ENCODE data around the gene RNF208. TPM values are rescaled to one million over a fixed set of nuclear protein-coding genes. Genes with fewer than 3 reads are reported as not detected.

The RNF208 gene
- total RNA-seq, 1 experiment from 2014 or later, result 0.39 TPM

DNA sequence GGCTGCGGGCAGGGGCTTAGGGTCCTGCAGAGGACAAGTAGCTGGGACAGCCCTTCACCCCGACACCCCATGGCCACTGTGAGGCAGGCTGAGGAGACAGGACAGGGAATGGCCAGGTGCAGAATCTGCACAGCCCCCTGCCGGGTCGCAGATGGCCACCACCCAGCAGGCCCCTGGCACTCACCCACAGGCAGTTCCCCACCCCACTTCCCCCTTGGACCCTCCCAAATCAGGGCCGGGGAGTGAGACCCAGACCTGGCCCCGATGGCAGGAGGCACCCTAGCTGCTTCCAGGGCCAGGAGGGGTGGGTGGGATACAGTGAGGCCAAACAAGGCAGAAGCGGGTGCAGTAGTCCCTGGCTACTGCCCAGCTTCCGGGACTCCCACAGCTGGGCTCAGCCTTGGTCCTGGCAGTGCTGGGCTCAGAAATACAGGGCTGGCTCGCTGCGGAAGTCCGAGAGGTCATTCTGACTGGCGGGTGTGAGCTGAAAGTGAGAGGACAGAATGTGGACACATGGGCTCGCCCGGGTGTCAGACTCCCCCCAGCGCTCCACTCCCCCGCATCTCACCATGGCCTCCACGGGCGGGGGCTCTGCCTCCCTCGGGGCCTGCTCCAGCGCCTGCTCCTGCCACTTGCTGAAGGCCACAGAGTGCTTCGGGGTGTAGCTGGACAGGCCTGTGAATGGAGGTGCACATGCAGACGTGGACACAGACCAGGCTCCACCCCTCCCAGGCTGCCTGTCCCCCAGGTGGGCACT, 30.2 kb downstream of the RNF208 start:
- no peak for DNase-seq (ENCODE audit: low read depth)

DNA sequence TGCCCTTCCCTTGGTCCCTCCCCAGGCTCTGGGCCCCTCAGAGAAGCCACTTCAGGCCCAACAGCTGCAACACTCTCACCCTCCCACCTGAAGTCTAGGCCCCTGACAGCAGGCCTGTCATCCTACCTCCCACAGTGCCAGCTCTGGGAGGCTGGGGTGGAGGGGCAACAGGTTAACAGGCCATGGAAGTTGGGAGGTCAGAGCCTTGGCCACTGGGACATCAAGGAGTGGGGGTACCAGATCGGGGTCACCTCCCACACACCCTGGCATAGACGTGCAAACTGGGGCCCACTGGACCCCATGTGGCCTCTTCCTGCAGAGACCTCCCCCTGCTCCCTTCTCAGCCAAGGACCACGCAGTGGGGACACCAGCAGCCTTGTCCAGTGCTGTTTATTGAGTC, 30.8 kb downstream of the RNF208 start:
- DNase-seq (ENCODE audit: low read depth), result no peak

DNA sequence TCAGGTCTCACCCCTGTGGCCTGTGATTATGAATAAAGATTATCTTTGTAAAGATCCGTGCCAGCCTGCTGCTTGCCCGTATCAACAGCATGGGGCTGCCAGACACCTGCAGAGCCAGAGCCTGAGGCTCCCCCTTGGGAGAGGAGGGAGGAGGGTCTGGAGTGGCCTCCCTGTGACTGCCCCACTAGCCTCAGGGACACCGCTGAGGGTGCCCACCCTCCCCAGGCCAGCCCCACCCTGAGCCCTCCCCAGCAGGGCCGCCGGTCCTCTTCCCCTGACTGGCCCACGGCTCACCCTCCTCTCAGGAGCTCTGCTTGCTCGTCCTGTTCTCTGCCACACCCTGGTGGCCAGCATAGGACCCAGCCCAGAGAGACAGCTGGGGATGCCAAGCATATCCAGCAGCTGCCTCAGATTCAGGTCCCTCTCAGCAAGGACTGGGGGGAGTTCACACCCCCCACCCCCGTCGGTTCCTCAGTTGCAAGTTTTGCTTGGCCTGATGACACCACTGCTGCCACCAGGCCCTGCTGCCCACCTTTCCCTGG, 31.7 kb downstream of the RNF208 start:
- DNase-seq (ENCODE audit: low read depth), result no peak

DNA sequence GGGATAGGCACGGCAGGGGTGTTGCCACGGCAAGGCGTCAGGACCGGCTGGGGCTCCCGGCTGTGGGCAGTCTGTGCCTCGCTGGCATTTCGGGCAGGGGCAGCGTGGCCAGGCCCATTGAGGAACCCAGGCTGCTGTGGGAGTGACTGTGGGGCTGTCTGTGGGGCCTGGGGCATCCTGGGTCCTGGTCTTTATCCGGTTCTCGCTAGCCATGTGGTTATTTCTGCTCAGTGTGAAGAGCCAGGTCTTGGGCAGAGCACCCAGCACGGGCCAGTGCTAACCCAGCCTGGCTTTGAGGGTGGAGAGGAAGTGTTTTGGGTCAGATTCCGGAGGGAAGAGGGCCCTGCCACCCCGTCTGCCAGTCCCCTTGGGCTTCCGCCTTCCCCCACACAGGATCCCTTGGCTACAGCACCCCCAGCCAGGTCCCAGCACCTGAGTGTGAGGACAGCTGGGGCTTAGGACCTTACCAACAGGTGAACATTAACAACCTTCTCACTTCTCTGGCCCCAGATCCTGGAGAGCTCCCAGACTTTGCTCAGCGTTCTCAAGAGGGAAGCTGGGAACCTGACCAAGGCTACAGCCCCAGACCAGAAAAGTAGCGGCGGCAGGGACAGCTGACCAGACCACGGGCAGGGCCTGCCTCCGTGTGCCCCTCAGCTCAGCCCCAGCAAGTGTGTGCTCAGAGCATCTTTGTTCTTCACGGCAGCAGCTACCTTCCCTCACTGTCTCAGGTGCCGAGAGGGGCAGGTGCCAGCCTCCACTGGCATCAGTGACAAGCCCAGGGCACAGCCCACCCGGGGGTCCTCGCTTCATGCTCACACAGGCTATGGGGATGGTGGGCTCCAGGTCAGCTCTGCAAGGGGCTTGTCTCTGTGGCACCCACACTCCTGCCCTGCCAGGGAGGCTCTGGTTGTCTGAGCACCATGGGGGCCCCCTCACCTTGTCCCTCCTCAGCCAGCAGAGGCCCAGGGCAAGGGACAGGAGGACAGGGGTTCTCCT, 32.4 kb downstream of the RNF208 start:
- DNase-seq (ENCODE audit: low read depth), result no peak

DNA sequence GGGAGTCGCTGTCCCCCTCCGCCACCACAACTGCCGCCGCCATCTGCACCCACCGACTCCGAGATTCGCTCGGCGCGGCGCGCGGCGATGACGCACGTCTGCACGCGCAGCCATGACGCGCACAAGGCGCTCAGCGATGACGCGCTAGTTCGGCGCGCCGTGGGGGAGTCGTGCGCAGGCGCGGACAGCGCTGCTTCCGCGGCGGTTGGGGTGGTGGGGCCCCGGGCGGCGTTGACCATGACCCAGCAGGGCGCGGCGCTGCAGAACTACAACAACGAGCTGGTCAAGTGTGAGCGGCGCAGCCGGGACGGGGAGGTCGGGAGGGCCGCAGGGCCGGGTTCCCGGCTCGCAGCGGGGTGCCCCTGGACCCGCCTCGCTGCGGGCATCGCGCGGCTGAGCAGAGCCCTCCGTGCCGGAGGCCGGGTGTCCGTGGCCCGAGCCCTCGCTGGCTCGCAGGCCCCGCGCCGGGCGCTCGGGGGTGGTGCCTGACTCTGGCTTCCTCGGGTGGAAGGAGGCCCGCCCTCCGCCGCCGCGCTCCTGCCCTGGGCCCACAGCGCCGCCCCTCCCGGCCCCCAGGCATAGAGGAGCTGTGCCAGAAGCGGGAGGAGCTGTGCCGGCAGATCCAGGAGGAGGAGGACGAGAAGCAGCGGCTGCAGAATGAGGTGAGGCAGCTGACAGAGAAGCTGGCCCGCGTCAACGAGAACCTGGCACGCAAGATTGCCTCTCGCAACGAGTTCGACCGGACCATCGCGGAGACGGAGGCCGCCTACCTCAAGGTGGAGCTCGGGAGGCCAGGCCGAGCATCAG, 33.3 kb downstream of the RNF208 start, which contains the start of the genes ANAPC2 and SSNA1:
ANAPC2 (minus strand) TSS at position 71 of the 807 bp plus-strand sequence; CDS start at position 43, 28 bp downstream.
SSNA1 (plus strand) TSS at position 187 of the 807 bp plus-strand sequence; CDS start at position 238, 51 bp downstream.
- peak; percentile 91 for DNase-seq (ENCODE audit: low read depth)

DNA sequence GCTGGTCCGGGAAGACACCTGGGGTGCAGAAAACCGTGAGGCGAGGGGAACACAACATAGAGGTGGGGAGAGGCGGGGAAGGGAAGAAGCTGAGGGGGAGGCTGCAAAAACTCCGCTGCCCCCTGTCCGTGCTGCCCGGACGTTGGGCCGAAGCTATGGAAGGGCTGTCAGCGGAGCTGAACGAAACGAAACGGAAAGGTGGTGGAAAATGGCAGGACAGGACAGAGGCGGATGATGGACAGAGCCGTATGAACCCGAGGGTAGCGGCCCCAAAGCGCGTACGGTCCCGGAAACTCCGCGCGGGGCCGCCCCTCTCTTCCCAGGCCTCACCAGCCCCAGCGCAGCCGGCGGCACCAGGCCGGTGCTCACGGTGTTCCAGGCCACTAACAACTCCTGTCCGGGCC, 34.0 kb downstream of the RNF208 start:
- DNase-seq (ENCODE audit: low read depth), result no peak

DNA sequence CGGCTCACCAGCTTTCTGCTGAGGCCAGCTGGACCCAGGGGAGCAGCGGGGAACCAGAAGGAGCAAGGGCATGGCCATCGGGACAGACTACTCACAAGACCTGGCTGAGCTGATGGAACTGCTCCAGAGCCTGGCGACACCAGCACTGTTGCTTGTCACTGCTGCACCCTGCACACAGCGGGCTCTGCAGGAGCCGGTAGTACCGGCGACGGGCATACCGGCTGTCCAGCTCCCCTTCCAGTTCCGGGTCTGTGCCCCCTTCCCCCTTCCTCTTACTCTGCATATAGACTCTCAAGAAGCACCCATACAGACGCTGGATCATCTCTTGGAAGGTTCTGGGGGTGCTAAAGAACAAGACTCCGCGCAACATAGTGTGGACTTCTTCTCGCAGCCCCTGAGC, 34.7 kb downstream of the RNF208 start:
- DNase-seq (ENCODE audit: low read depth), result no peak

DNA sequence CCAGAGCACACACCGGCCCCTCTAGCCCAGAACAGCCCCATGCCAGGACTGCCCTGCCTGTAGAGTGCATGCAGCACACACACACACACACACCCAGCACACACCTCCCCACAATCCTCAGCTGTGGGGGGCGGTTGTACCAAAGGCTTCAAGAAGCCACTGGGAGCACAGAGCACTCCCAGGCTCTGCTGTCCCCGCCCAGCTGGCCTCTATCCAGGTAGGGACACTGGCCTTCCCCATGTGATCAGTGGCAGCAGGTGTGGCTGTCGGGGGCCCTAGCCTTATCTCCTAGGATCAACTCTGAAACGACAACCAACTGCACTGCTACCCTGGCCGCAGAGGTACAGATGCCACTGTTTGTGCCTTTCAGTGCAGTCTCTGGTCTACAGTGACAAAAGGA, 35.7 kb downstream of the RNF208 start:
- DNase-seq (ENCODE audit: low read depth), result no peak

DNA sequence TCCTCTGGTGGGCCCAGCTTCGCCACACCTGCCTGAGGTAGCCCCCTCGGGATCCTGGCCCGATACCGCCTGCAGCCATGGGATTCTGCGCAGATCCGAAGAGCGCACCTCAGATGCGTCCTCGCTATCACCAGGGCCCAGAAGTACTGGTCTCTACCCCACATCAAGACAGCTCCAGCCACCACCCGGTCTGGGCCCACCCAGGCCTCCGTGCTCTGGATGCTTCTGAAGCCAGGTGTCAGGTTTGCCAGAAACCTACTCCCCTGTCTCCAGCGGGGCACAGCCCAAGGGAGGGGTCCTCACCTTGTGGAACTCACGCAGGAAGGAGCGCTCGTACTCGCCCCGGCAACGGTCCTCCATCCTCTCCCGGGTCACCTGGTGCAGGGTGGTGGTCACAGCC, 36.1 kb downstream of the RNF208 start:
- no peak for DNase-seq (ENCODE audit: low read depth)

DNA sequence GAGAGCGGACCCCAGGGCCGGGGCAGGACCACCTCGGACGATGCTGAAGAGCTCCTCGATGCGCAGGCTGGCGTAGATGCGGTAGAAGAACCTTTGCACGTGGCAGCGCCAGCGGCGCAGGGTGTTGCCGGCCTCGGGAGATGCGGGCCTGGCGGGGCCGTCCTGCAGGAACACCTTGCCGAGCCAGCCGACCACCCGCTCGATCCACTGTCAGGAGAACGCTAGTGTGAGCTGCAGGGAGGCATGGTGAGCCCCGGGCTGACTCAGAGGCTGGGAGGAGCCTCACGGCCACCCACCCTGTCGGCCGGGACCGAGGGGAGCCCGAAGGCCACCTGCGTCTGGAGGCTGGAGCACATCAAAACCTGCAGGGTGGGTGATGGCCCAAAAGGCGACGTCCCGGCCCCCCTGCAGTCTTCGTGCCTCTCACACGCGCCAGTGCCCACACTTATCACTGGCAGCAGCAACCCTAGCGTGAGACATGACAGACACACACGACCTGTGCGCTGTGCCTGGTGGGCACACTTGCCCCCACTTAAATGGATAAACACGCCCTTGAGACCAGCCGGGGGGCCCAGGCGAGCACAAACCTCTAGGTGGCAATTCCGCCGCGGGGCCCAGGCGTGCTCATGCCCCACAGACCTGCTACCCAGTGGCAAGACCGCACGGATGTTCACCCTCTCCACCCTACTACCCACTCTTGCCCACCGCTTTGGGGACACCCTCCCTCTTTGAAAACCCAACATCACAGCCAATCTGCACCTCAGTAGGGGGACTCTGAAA, 37.0 kb downstream of the RNF208 start:
- DNase-seq (ENCODE audit: low read depth), result no peak

DNA sequence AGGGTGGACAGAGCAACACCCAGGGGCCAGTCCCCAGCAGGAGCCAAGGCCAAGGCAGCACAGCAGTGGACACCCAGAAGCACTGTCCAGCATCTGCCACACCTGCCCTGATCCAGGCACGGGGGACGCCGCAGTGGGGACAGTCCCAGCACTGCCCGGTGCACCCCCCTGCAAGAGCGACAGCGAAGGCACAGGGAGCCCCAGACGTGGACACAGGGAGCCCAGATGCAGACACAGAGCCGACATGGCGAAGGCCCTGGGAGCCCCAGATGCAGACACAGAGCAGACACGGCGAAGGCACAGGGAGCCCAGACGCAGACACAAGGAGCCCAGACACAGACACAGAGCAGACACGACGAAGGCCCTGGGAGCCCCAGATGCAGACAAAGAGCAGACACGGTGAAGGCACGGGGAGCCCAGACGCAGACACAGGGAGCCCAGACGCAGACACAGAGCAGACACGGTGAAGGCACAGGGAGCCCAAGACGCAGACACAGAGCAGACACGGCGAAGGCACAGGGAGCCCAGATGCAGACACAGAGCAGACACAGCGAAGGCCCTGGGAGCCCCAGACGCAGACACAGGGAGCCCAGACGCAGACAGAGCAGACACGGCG, 38.0 kb downstream of the RNF208 start:
- DNase-seq (ENCODE audit: low read depth), result no peak

DNA sequence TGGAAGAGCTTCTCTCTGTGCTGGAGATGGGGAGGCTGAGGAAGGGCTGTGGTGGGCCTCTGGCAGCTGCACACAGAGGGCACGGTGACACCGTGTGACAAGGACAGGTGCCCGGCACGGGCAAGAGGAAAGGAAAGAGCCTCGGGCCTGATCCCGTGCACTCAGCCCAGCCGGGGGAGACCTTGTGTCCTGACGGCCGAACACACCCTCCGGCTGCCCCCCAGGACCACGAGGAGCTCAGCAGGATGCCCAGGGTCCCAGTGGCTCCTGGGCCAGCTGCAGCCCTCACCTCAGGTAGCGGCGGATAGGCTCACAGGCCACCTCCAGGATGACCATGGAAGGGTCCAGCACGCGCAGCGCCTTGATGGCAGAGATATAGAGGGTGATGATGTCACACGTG, 39.2 kb downstream of the RNF208 start:
- DNase-seq (ENCODE audit: low read depth), result no peak

DNA sequence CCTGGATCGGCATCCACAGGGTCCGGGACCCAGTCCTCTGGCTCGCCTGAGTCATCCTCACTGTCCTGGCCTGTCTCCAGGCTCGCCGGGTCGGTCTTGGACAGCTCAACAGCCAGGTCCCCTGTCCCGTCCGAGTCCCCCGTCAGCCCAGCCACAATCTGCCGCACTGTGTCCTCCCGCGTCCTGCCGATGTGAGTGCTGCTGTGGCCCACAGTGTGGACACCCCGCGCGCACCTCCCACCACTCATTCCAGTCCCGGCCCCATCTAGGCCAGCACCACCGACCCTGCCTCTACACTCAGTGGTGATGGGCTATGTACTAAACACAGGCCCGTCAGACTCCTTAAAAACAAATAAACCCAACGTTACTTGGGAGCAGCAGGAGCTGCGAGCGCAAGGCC, 40.4 kb downstream of the RNF208 start:
- no peak for DNase-seq (ENCODE audit: low read depth)

DNA sequence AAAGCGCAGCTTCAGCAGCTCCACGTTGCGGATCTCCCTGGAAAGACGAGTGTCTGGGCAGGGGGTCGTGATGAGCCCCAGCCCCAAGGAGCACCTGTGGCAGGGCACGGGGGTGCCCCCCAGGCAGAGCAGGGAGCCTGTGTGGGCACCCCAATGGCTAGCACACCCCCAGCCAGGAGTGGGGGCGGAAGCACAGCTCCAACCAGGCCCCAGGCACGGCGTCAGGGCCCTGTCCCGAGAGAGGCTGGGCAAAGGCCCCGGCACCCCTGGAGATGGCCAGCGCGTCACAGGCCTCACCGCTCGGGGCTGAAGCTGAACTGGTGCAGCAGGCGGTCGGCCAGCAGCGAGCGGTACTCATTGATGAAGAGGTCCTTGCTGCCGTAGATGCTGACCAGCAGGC, 41.5 kb downstream of the RNF208 start:
- DNase-seq (ENCODE audit: low read depth), result no peak

DNA sequence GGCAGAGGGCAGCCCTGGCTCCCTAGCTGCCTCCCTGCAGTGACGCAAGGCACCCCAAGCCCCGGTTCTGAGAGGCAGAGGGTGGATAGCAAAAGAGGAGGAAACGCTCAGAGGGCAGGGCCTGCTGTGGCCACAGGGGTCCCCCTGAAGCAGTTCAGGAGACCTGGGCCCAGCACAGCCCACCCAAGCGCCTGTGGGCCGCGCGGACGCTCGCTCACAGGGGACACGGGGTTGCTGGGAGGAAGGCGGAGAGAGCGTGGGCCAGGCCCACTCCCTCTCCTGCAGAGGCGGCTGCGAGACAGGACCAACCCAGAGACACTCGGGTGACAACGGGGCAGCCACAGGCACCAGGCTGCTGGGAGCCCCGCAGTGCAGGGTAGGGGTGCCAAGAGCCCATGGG, 42.3 kb downstream of the RNF208 start:
- DNase-seq (ENCODE audit: low read depth), result no peak

DNA sequence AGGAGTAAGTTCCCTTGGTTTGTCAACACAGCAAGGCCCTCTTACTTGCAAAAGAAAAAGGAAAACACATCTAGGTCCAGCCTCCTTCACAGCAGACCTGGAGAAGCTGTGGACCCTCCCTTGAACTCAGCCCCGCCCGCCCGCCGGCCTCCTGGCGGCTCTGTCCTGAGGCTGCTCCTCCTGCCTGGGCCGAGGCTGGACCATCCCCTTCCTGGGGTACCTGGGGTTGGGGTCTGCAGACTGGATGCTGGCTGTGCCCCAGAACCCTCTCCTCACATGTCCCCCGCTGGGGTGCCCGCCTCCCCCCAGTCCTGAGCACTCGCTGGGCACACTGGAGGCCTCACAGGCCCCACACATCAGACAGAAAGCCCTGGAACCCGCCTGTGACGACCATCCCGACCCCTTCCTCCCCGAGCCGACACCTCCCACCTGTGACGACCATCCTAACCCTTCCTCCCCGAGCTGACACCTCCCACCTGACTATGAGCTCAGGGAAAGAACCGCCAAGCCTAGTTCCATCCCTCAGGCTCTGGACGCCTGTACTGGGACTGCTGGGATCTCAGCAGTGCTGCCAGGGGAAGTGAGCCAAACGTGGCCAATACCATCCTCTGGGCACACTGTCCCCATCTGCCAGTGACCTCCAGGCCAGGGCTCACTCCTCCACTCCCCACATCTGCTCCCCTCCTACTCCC, 43.0 kb downstream of the RNF208 start:
- no peak for DNase-seq (ENCODE audit: low read depth)

DNA sequence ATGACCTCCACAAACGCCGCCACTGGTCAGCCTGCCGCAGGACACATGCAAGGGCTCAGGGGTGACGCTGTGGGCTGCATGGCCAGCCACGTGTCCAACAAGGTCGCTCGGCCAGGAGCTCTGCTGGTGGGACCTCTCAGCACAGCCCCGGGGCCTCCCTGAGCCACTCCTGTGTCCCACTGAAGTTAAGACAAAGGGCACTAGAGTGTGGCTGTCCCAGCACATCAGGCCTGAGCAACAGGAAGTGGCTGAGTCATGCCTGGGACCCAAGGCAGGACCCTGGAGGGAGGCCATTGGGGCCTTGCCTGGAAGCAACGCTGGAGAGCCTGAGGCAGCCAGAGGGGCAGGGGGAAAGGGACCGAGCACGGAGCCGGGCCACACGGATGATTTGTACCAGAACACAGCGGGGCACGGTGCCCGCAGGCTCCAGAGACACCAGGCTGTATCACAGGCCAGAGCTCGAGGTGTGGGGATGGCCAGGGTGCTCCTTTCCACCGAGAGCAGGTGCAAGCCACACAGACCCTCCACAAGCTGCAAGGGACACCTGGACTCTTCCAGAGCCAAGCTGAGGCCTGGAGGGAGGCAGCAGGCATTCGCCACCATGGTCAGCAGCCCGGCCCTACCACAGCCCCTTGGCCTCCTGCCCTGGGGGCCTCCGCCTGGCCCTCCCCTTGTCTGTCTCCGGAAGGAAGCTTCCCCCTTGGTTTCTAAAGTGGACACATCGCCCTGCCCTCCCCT, 43.7 kb downstream of the RNF208 start:
- peak; percentile 60 for DNase-seq (ENCODE audit: low read depth)

DNA sequence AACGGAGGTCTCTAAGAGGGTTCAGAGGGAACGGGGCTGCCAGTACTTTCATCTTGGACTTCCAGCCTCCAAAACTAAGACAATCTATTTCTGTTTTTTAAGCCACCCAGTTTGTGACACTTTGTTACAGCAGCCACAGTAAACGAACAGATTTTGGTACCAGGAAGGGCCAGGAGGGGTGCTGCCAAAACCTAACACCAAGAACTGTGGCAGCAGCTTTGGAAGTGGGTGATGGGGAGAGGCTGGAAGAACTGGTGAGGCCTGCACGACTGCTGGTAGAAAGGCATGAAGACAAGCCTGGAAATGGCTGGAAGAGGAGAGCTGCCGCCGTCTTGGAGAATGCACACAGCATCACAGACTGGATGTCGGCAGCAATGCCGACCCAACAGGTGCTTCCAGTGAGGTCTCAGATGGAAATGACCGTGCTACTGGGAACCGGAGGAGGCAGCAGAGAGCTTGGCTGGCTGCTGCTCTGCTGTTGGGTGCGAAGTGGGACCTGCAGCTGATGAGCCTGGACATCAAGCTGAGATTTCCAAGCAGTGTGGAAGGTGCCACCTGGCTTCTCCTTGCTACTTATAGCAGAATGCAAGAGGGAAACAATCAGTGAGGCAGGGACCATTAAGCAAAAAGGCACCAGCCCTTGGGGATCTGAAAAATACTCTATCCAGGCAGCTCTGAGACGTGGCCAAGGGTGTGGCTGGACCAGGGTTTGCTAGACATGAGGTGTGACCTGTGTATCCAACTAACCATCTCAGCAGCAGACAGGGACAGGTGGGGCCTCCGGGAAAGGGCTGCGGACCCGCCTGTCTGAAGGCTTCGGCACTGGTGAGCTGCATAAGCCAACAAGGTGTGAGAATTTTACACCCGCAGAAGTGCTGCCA, 45.5 kb downstream of the RNF208 start:
- peak; percentile 38 for DNase-seq (ENCODE audit: low read depth)

Measured in M059J (cell line).